ENCODE data around the gene PSEN1. TPM values are rescaled to one million over a fixed set of nuclear protein-coding genes. Genes with fewer than 3 reads are reported as not detected.

PSEN1 gene
- total and polyA plus RNA-seq, 10 of the 15 experiments (the other 5 are each of a cell fraction or from before 2014, with no cell fraction given) = 8.9 to 32.3 (median 21.8) TPM

- TF ChIP-seq GATAD2B (conservative IDR thresholded peaks at IDR 0.05; ENCODE audit: low read depth) (no peak), ATF3 (IDR thresholded peaks at IDR 0.05; ENCODE audit: borderline replicate concordance, extremely low read depth, low read depth, low read length) (no peak), SUPT20H (IDR thresholded peaks at IDR 0.05; ENCODE audit: borderline replicate concordance, control insufficient read depth, low read depth, low read length) (no peak), LARP7 (IDR thresholded peaks at IDR 0.05) (no peak), JUNB (IDR thresholded peaks at IDR 0.05) (no peak), PRDM15 (CRISPR knock-in tag; IDR thresholded peaks at IDR 0.05) (no peak), ZZZ3 (IDR thresholded peaks at IDR 0.05; ENCODE audit: control insufficient read depth, insufficient read length, low read depth) (no peak), SIX5 (IDR thresholded peaks at IDR 0.05; ENCODE audit: low read depth, low read length, severe bottlenecking) (no peak), SREBF2 (IDR thresholded peaks at IDR 0.05; ENCODE audit: low read length) (no peak), ZNF274 (IDR thresholded peaks at IDR 0.05; ENCODE audit: insufficient read depth, insufficient read length) (no peak), ZNF217 (IDR thresholded peaks at IDR 0.05) (no peak)
Measured at GRCh38 chr14:73125746-73126145, 10.6 kb upstream of the PSEN1 start (continued).

Measured in GM12878 (cell line).